T-helper 17 cell (primary cell): ENCODE data around the gene CDCA5. TPM values are rescaled to one million over a fixed set of nuclear protein-coding genes. Genes with fewer than 3 reads are reported as not detected.
A peak's percentile ranks its signal among the peaks of the same experiment; 100 is the strongest.

Experiments
- ATAC-seq: fragments of 150-1000 bp; cut with Tn5 transposase; 2 replicates; pipeline ENCODE4 v1.10.0; 2021; ENCODE audit warnings: mild to moderate bottlenecking, moderate library complexity
- DNase-seq, 3 donors: peaks; one replicate each; pipeline versions ENCODE4 v3.0.0 to v3.0.0-alpha.2; 2020 to 2021
- H3K9me3 ChIP-seq: one replicate; pipeline ENCODE4 v1.7.0; 2013; ENCODE audit warnings: low read length, mild to moderate bottlenecking; ENCODE audit not compliant: control insufficient read depth, poor library complexity, severe bottlenecking
- H3K27ac Mint-ChIP-seq: one replicate; pipeline ENCODE4 v1.8.0; 2022; ENCODE audit warnings: mild to moderate bottlenecking, moderate library complexity, mixed read lengths
- H3K27me3 Mint-ChIP-seq: one replicate; pipeline ENCODE4 v1.8.0; 2022; ENCODE audit warnings: mixed read lengths
- H3K36me3 Mint-ChIP-seq: one replicate; pipeline ENCODE4 v1.8.0; 2022; ENCODE audit warnings: low read depth, mixed read lengths
- H3K4me1 Mint-ChIP-seq: one replicate; pipeline ENCODE4 v1.8.0; 2022; ENCODE audit warnings: mild to moderate bottlenecking, mixed read lengths
- H3K4me3 Mint-ChIP-seq: one replicate; pipeline ENCODE4 v1.8.0; 2022; ENCODE audit warnings: mild to moderate bottlenecking, moderate library complexity, mixed read lengths
- total RNA-seq, 4 donors: library from RNA in 2 of 4; stranded (reverse) in 2 of 4; gene quantifications; one replicate each; pipeline ENCODE4 v1.2.3 and lab custom pipeline; 2022 to 2026

CDCA5 gene
- total RNA-seq, 2 donors from 2014 or later = 0.37 to 0.90 TPM

DNA sequence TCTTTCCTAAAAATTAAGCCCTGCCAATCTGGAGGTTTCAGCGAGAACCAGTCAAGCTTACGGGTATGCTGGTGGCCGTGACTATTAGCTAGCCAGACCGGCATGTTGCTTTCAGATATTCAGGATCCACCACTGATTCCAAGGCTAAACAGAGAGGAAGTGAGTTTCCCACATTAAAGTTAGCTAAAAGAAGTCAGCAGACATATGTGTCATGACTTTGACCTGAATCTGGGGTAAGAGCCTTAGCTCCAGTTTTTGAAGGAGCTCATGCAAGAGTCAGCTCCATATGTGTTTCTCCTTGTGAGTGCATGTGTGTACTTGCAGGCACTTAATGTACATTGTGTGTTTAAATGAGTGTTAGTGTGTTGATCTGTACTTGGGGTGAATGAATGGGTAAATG lies 1.6 kb upstream of the CDCA5 start:
- Mint-ChIP-seq H3K27me3 (no peaks in the 10 kb centered on the region), H3K27ac (peak overlapping the region; percentile 96), H3K36me3 (peaks cover 10% of the 10 kb centered on the region), H3K4me1 (peaks cover 22% of the 10 kb centered on the region), H3K4me3 (peak overlapping the region; percentile 98)
- no peaks in the 10 kb centered on the region for H3K9me3 ChIP-seq
- ATAC-seq (no peak), DNase-seq (no peak)

DNA sequence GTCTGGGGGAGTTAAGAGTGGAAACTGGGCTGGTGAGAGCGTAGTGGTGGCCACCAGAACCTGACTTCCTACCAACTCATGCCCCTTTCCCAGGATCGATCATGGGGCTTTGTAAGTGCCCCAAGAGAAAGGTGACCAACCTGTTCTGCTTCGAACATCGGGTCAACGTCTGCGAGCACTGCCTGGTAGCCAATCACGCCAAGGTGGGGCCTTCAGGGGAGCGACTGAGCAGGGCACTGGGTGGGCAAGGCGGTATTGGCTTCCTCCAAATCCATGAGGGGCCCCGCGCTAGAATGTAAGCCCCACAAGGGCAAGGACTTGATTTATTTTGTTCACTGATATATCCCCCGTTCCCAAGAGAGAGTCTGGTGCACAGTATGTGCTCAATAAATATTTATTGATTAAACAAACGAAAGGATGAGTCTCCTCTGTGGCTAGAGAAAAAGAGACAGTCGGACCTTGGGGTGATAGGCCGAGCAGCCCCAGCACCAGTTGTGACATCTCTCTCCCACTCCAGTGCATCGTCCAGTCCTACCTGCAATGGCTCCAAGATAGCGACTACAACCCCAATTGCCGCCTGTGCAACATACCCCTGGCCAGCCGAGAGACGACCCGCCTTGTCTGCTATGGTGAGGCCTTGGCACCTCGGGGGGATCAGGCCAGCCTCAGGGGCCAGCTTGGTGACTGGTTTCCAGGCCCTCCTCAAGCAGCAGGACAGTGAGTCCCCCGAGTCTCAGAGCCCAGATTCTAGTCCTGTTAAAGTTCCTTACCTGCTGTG lies 947 bp upstream of the CDCA5 start:
- Mint-ChIP-seq H3K4me3 (peak overlapping the region; percentile 98), H3K4me1 (peaks cover 22% of the 10 kb centered on the region), H3K27me3 (no peaks in the 10 kb centered on the region), H3K36me3 (peaks cover 10% of the 10 kb centered on the region), H3K27ac (peak overlapping the region; percentile 96)
- no peak for DNase-seq
- ATAC-seq = no peak
- no peaks in the 10 kb centered on the region for H3K9me3 ChIP-seq

- H3K36me3 Mint-ChIP-seq = peaks cover 8% of the 10 kb centered on the region
- H3K4me3 Mint-ChIP-seq = peak overlapping the region; percentile 98
- no peak for DNase-seq
- peak overlapping the region; percentile 96 for H3K27ac Mint-ChIP-seq
- ATAC-seq = no peak
- H3K4me1 Mint-ChIP-seq = peaks cover 21% of the 10 kb centered on the region
- no peaks in the 10 kb centered on the region for H3K27me3 Mint-ChIP-seq
- H3K9me3 ChIP-seq = no peaks in the 10 kb centered on the region
These were observed 556 bp downstream of the CDCA5 start for GRCh38 chr11:65083134-65083833.

GRCh38 chr11:65078786-65079342 lies 5.0 kb downstream of the CDCA5 start:
- H3K4me1 Mint-ChIP-seq = peaks cover 12% of the 10 kb centered on the region
- no peak overlapping the region for H3K4me3 Mint-ChIP-seq

DNA sequence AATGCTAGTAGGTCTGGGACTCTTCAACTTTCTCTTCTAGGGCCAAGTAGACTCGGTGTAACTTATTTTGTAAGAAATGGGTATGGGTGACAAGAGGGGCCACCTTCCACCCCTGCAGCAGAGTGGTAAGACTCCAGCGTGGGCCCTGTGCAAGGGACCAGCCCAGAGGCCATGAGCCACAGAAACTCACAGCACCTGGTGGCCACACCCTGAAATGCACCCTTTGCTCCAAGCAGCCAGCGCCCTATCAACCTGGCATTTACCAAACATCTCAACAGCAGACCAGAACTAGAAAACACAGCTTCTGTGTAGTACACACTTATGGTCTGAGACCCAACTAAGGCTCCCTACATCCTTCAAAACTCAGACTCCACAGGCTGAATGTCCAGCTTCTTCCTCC lies 5.7 kb downstream of the CDCA5 start:
- peak; percentile 99 for ATAC-seq
- Mint-ChIP-seq H3K4me1 (peaks cover 8% of the 10 kb centered on the region), H3K36me3 (no peaks in the 10 kb centered on the region), H3K4me3 (no peak overlapping the region), H3K27me3 (no peaks in the 10 kb centered on the region), H3K27ac (peak overlapping the region; percentile 49)
- no peaks in the 10 kb centered on the region for H3K9me3 ChIP-seq
- DNase-seq = peak; percentile 49 to 66 (median 54)

More at GRCh38 chr11:65078786-65079342, 5.0 kb downstream of the CDCA5 start:
- no peaks in the 10 kb centered on the region for H3K36me3 Mint-ChIP-seq
- ATAC-seq (no peak), DNase-seq (no peak)
- H3K9me3 ChIP-seq = no peaks in the 10 kb centered on the region
- peak overlapping the region; percentile 49 for H3K27ac Mint-ChIP-seq
- H3K27me3 Mint-ChIP-seq = no peaks in the 10 kb centered on the region

- no peak for ATAC-seq
- H3K4me3 Mint-ChIP-seq = peak overlapping the region; percentile 25
- DNase-seq = no peak
- peak overlapping the region; percentile 49 for H3K27ac Mint-ChIP-seq
- no peaks in the 10 kb centered on the region for H3K36me3 Mint-ChIP-seq
- no peaks in the 10 kb centered on the region for H3K9me3 ChIP-seq
- H3K27me3 Mint-ChIP-seq = no peaks in the 10 kb centered on the region
- H3K4me1 Mint-ChIP-seq = peaks cover 8% of the 10 kb centered on the region
These were observed 6.4 kb downstream of the CDCA5 start for GRCh38 chr11:65077451-65077850.

DNA sequence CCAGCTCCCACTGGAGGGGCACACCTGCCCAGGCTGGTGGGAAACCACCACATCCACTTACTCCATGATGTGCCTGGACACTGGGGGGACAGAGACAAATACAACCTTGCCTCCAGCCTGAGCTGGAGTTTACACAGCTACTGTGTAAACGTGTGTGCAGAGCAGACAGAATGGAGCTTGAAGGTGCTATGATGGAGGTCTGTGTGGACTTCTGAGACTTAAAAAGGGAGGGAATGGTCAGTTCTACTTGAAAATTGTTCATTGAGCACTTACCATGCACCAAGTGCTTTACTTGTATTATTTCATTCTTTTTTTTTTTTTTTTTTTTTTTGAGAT lies 11.2 kb downstream of the CDCA5 start:
- H3K4me1 Mint-ChIP-seq = no peaks in the 10 kb centered on the region
- H3K36me3 Mint-ChIP-seq = no peaks in the 10 kb centered on the region
- no peaks in the 10 kb centered on the region for H3K27me3 Mint-ChIP-seq
- DNase-seq (no peak), ATAC-seq (no peak)
- H3K9me3 ChIP-seq = no peaks in the 10 kb centered on the region
- H3K27ac Mint-ChIP-seq = no peak overlapping the region
- no peak overlapping the region for H3K4me3 Mint-ChIP-seq

- ATAC-seq (no peak), DNase-seq (no peak)
- H3K27ac Mint-ChIP-seq = no peak overlapping the region
- H3K27me3 Mint-ChIP-seq = no peaks in the 10 kb centered on the region
- H3K36me3 Mint-ChIP-seq = no peaks in the 10 kb centered on the region
- H3K4me1 Mint-ChIP-seq = no peaks in the 10 kb centered on the region
- no peaks in the 10 kb centered on the region for H3K9me3 ChIP-seq
- no peak overlapping the region for H3K4me3 Mint-ChIP-seq
These were observed 11.8 kb downstream of the CDCA5 start for GRCh38 chr11:65071907-65072630.

GRCh38 chr11:65069217-65069616 lies 14.6 kb downstream of the CDCA5 start:
- no peak overlapping the region for H3K4me3 Mint-ChIP-seq
- ATAC-seq = no peak
- no peaks in the 10 kb centered on the region for H3K36me3 Mint-ChIP-seq

GRCh38 chr11:65067446-65067845 lies 16.4 kb downstream of the CDCA5 start:
- Mint-ChIP-seq H3K4me3 (no peak overlapping the region), H3K27ac (no peak overlapping the region), H3K27me3 (peaks cover 6% of the 10 kb centered on the region), H3K4me1 (no peaks in the 10 kb centered on the region), H3K36me3 (no peaks in the 10 kb centered on the region)
- no peak for DNase-seq
- ATAC-seq = no peak
- H3K9me3 ChIP-seq = no peaks in the 10 kb centered on the region

More at GRCh38 chr11:65069217-65069616, 14.6 kb downstream of the CDCA5 start:
- H3K4me1 Mint-ChIP-seq = no peaks in the 10 kb centered on the region
- H3K9me3 ChIP-seq = no peaks in the 10 kb centered on the region
- H3K27me3 Mint-ChIP-seq = no peaks in the 10 kb centered on the region
- no peak overlapping the region for H3K27ac Mint-ChIP-seq
- no peak for DNase-seq

- no peak for ATAC-seq
- H3K9me3 ChIP-seq = no peaks in the 10 kb centered on the region
- no peak overlapping the region for H3K4me3 Mint-ChIP-seq
- H3K4me1 Mint-ChIP-seq = peaks cover 4% of the 10 kb centered on the region
- H3K27me3 Mint-ChIP-seq = peaks cover 6% of the 10 kb centered on the region
- no peak overlapping the region for H3K27ac Mint-ChIP-seq
- H3K36me3 Mint-ChIP-seq = no peaks in the 10 kb centered on the region
- DNase-seq = no peak
These were observed 17.0 kb downstream of the CDCA5 start for GRCh38 chr11:65066805-65067291.

- DNase-seq (no peak), ATAC-seq (no peak)
- H3K27me3 Mint-ChIP-seq = peaks cover 6% of the 10 kb centered on the region
- H3K4me3 Mint-ChIP-seq = no peak overlapping the region
- no peak overlapping the region for H3K27ac Mint-ChIP-seq
- no peaks in the 10 kb centered on the region for H3K9me3 ChIP-seq
- H3K36me3 Mint-ChIP-seq = no peaks in the 10 kb centered on the region
- peaks cover 4% of the 10 kb centered on the region for H3K4me1 Mint-ChIP-seq
These were observed 17.5 kb downstream of the CDCA5 start for GRCh38 chr11:65066315-65066714.

- Mint-ChIP-seq H3K27me3 (peaks cover 6% of the 10 kb centered on the region), H3K4me1 (peaks cover 8% of the 10 kb centered on the region), H3K27ac (no peak overlapping the region), H3K36me3 (no peaks in the 10 kb centered on the region), H3K4me3 (no peak overlapping the region)
- H3K9me3 ChIP-seq = no peaks in the 10 kb centered on the region
- DNase-seq (no peak), ATAC-seq (no peak)
These were observed 18.0 kb downstream of the CDCA5 start for GRCh38 chr11:65065851-65066250.
